ENCODE results near the gene MAST4. TPM values are rescaled to one million over a fixed set of nuclear protein-coding genes. Genes with fewer than 3 reads are reported as not detected.

MAST4 gene
- total RNA-seq, 1 donor from 2014 or later: 56.9 TPM

DNA sequence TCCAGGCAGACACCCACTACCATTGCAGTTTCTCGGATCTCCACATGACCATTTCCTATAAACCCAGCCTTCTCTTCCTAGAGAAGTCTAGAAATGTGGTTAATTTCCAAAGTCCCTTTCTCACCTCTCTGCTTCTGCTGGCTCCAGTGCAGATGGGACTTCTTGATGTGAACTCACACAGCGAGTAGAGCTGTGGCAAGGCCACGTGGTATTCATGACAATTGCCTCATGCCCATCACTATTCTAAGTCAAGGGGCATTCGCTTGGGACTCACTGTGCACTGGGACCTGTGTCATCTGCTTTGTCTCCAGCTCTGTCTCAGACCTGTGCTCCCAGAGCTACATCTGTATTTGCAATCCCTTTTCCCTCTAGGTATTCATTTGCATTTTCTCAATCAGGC is 594.2 kb downstream of the MAST4 start:
- Histone ChIP-seq H3K9me3 (no peaks in the 10 kb centered on the region), H3K36me3 (no peaks in the 10 kb centered on the region), H3K4me3 (no peak overlapping the region), H3K4me1 (peaks cover 30% of the 10 kb centered on the region), H3K27ac (no peak overlapping the region), H3K27me3 (ENCODE audit: low read depth) (no peaks in the 10 kb centered on the region)
- peak; percentile 43 to 52 for ATAC-seq
- peak; percentile 56 for DNase-seq
- TF ChIP-seq, protein P1, sequence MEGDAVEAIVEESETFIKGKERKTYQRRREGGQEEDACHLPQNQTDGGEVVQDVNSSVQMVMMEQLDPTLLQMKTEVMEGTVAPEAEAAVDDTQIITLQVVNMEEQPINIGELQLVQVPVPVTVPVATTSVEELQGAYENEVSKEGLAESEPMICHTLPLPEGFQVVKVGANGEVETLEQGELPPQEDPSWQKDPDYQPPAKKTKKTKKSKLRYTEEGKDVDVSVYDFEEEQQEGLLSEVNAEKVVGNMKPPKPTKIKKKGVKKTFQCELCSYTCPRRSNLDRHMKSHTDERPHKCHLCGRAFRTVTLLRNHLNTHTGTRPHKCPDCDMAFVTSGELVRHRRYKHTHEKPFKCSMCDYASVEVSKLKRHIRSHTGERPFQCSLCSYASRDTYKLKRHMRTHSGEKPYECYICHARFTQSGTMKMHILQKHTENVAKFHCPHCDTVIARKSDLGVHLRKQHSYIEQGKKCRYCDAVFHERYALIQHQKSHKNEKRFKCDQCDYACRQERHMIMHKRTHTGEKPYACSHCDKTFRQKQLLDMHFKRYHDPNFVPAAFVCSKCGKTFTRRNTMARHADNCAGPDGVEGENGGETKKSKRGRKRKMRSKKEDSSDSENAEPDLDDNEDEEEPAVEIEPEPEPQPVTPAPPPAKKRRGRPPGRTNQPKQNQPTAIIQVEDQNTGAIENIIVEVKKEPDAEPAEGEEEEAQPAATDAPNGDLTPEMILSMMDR (IDR thresholded peaks at IDR 0.05): no peak
- intact Hi-C loops (cut with DNase I): no loop called here

DNA sequence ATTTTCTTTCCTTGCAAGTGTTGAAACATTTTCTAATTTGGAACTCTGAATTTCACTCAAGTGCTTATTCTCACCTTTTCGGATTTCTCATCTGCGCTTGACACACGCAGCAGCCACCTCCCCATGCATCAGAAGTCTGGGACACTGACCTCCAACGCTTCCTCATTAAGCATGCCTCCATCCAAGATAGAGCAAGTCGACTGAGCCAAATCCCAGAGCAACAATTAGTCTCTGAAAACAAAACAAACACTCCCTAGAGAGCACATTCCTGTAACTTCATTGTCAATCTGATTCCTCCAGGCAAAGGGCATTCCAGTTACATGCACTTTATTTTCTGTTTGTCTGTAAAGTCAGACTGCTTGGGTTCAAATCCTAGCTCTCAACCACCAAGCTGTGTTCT is 594.7 kb downstream of the MAST4 start:
- TF ChIP-seq, protein P1 (IDR thresholded peaks at IDR 0.05): no peak
- Histone ChIP-seq H3K4me3 (no peak overlapping the region), H3K27ac (no peak overlapping the region), H3K36me3 (no peaks in the 10 kb centered on the region), H3K4me1 (peaks cover 30% of the 10 kb centered on the region), H3K9me3 (no peaks in the 10 kb centered on the region), H3K27me3 (ENCODE audit: low read depth) (no peaks in the 10 kb centered on the region)
- ATAC-seq: no peak
- intact Hi-C loops (cut with DNase I): no loop called here
- no peak for DNase-seq

DNA sequence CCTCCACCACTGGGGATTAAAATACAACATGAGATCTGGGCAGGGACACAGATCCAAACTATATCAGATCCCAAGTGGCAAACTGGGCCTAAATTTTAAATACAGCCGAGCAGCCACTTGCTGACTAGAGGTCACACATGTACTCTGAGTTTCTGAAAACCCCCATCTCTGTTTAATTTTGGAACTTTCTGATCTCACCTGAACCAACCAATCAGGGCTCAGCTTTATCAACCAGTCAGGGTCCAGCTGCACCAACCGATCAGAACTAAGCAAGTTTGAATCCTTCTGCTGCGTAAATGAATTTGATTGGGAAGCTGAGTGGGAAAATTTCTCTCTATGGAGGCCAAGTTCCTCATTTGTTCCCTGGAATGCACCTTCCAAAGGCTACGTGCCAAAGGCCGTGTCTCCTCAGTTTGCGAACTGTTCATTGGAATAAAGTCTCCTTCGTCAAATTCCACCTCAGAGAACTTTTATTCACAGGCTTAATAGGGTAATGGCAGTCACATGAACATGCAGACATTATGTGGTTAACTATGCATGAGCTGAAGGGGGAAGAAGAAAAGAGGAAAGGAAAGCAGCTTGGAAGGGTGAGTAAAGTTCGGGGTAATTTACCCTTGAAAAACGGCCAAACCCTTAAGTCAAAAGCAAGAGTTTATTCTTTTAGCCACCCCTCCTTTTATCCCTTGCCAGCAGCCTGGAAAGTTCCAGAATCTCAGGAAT is 596.7 kb downstream of the MAST4 start:
- H3K27me3 ChIP-seq (ENCODE audit: low read depth): no peaks in the 10 kb centered on the region
- H3K27ac ChIP-seq: peak overlapping the region; percentile 44
- TF ChIP-seq, protein P1 (IDR thresholded peaks at IDR 0.05): no peak
- H3K4me1 ChIP-seq: peaks cover 27% of the 10 kb centered on the region
- intact Hi-C loops (cut with DNase I): no loop called here
- H3K36me3 ChIP-seq: no peaks in the 10 kb centered on the region
- no peak overlapping the region for H3K4me3 ChIP-seq
- no peaks in the 10 kb centered on the region for H3K9me3 ChIP-seq
- no peak for DNase-seq
- peak; percentile 78 to 79 for ATAC-seq

DNA sequence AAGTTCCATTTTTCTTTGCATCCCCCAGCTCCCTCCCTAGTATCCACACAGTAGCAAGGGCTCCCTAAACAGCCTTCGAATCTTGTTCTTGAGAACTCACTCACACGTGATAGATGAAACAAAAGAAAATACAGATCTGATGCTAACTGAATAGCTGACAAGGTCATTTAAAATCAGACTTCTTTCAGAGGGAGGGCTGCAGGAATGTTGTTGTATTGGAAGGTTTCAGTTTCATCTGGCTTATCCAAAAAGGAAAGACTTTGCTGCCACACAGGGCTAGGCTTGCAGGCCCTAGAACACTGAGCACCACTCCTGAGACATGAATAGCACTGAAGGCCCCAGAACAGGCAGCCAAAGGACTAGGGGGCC is 597.2 kb downstream of the MAST4 start:
- intact Hi-C loops (cut with DNase I): no loop called here
- TF ChIP-seq, protein P1 (IDR thresholded peaks at IDR 0.05): no peak
- peak overlapping the region; percentile 44 for H3K27ac ChIP-seq
- peak overlapping the region; percentile 1 for H3K4me3 ChIP-seq
- ATAC-seq: no peak
- H3K27me3 ChIP-seq (ENCODE audit: low read depth): no peaks in the 10 kb centered on the region
- H3K4me1 ChIP-seq: peaks cover 22% of the 10 kb centered on the region
- H3K9me3 ChIP-seq: no peaks in the 10 kb centered on the region
- no peaks in the 10 kb centered on the region for H3K36me3 ChIP-seq
- no peak for DNase-seq

DNA sequence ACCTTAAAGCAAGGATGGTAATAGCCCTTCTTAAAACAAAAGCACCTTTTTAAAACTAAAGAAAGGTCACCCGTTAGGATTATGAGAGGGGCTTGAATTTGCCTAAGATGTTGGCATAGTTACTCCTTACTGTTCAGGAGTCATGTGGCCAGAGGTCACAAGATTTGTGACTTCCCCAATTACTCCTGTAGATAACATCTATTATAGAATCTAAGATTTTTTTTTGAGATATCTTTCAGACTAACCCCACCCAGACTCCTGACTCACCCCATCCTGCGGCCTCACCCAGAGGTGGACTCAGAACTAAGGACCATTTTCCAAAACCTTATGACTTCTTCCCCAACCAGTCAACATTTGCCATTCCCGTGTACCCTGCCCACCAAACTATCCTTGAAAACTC is 598.0 kb downstream of the MAST4 start:
- Histone ChIP-seq H3K27me3 (ENCODE audit: low read depth) (no peaks in the 10 kb centered on the region), H3K4me1 (peaks cover 23% of the 10 kb centered on the region), H3K27ac (peak overlapping the region; percentile 44), H3K4me3 (no peak overlapping the region), H3K9me3 (no peaks in the 10 kb centered on the region), H3K36me3 (no peaks in the 10 kb centered on the region)
- ATAC-seq (peak in 1 of 2 donors; percentile 34), DNase-seq (no peak)
- intact Hi-C loops (cut with DNase I): no loop called here
- TF ChIP-seq, protein P1 (IDR thresholded peaks at IDR 0.05): no peak
